Measurements from ENCODE around the gene MPIG6B.
"Not testable (repeated sequence)": the region's sequence is repeated elsewhere in the genome, so short reads cannot be mapped to it uniquely, and the experiment has no call there.

Gene MPIG6B

DNA sequence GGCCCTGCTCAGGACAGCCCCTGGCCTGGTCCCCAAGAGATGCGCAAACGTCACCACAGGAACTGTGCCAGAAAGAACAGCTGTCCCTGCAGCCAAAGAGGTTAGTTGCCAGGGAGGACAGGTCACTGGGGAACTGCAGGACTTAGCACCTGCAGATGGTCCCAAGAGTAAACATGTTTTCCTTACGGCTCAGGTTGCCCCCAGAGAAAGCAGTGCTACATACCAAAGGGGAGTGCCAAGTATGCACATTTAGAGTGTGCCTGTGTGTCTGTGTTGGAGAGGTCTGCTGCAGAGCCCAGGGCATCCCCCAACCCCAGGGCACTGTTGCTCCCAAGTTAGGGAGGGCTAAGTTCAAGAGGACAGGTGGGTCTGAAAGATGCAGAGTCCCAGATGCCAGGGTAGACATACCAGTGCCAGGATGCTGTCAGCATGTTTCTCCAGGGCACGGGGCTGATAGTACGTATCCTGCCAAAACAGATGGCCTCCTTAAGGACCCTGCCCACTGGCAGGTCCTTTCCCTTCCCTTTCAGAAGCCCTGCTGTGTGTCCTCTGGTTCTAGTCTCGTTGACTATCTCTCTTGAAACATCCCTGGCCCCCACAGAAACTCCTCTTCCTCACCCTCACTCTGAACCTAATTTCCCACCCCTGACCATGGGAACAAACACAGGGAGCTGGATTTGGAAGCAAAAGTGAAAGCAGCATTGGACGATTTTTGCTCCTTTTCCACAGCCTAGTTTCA, 21.3 kb upstream of the MPIG6B start:
- no peak for DNase-seq (ENCODE audit: low spot score)

DNA sequence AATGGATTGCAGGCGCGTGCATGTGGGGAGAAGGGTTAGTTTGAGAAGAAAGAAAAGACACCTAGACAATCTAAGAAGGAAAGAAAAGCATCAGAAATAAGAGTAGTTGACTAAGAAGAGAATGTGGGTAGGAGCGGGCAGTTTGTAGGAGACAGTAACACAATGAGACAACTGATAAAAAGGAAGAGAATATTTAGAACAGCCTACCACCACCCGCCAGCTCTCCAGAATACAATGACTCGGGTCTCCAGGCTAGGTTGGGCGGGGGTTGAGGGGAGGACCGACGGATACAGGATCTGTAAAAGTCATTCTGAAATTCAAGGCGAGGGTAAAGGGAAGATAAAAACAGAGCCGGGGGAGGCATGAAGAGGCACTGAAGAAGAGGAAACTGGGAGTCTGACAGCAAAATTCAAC, 20.8 kb upstream of the MPIG6B start:
- no peak for DNase-seq (ENCODE audit: low spot score)

DNA sequence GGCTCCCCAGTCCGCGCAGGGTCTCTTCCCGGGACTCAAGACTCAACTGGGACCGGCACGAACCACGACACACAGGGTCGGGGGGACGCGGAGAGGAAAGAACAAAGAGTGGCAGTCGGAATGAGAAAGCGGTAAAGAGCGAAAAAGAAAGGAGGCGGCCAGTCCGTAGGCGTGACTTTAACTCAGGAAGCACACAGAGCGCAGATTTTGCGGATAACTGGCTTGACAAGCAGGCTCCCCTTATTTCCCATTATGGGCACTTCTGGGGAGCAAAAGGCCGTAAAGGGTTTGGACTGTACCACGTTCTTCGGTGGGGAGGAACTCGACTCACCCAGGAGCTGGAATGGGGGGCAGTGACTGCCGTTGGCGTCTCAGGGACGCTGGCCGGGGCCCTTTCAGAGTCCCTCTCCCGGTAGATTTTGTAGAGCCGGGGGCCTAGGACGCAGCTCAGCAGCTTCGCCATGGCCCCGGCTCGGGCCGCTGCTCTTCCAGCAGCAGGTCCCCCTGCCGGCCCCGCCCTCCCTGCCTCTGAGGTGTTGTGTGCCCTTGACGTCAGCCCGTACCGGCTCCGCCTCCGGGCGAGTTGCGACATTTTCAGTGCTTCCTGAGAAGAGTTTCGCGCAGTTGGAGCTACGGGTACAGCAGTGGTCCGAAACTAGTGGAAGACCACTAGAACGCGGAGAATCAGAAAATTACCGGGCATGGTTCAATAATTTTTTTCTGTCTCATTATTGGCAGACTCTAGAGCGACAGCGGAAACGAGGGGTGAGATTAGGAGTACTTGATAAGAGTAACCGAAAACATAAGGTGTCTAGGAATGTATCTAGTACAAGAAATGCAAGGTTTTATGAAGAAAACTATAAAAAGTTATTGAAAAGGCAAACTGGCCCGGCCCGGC, 20.1 kb upstream of the MPIG6B start, which contains the start of gene ABHD16A:
Gene ABHD16A, minus strand, starts transcription at position 506 of the 898 bp plus-strand sequence. Its CDS starts 43 bp downstream, at position 463.
- DNase-seq (ENCODE audit: low spot score), result peak; percentile 99

DNA sequence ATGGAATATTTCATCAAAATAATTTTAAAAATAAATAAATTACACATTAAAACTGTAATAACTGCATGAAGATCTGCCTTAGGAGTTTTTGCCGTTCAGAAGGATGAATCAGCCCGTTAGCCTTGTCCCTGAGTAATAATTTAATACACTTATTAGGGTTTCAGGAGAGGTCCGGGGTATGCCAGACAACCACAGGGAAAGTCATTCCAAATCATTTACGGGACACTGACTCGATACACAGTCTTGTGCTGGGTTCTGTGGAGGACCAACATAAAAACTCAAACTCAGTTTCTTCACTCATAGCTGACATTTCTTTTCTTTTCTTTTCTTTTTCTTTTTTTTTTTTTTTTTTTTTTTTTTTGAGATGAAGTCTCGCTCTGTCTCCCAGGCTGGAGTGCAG, 17.2 kb upstream of the MPIG6B start:
- no peak for DNase-seq (ENCODE audit: low spot score)

DNA sequence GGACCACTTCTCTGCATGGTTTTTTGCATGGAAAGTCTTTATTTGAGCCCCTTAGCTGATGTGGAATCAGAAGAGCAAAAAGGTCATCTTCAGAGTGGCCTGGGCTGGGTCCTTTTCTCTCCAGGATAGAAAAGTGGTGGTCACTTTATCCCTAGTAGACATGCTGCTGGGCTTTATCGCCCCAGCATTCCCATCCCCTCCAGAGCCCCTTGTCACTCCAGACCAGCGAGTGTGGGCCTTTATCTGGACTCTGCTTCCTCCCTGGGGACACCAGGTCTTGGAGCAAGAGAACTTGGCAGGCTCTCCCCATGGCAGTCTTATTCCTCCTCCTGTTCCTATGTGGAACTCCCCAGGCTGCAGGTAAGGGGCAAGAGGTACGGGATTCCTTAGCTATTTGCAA, 16.6 kb upstream of the MPIG6B start, which contains the start of gene LY6G6F:
Gene LY6G6F, plus strand, starts transcription at position 268 of the 400 bp plus-strand sequence. Its CDS starts 41 bp downstream, at position 309.
- no peak for DNase-seq (ENCODE audit: low spot score)

DNA sequence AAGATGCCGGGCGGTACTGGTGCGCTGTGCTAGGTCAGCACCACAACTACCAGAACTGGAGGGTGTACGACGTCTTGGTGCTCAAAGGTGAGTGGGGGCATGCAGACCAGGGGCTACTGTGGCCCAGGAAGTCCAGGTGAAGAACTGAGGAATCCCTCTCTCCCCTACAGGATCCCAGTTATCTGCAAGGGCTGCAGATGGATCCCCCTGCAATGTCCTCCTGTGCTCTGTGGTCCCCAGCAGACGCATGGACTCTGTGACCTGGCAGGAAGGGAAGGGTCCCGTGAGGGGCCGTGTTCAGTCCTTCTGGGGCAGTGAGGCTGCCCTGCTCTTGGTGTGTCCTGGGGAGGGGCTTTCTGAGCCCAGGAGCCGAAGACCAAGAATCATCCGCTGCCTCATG, 15.5 kb upstream of the MPIG6B start:
- DNase-seq (ENCODE audit: low spot score), result no peak

DNA sequence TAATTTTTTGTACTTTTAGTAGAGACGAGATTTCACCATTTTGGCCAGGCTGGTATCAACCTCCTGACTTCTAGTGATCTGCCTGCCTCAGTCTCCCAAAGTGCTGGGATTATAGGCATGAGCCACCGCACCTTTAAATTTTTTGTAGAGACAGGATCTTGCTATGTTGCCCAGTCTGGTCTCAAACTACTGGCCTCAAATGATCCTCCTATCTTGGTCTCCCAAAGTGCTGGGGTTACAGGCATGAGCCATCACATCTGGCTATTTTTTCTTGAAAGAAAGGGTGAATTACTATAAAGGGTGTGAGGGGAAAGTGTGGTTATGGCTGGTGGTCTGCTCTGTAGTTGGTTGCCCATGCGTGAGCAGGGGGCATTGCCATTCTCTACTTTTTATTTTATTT, 14.9 kb upstream of the MPIG6B start:
- no peak for DNase-seq (ENCODE audit: low spot score)

DNA sequence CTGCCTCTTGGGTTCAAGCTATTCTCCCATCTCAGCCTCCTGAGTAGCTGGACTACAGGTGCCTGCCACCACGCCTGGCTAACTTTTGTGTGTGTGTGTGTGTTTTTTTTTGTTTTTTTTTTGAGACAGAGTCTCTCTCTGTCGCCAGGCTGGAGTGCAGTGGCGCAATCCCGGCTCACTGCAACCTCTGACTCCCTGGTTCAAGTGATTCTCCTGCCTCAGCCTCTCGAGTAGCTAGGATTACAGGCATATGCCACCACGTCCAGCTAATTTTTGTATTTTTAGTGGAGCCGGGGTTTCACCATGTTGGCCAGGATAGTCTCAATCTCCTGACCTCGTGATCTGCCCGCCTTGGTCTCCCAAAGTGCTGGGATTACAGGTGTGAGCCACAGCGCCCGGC, 14.0 kb upstream of the MPIG6B start:
- not testable (repeated sequence) for DNase-seq (ENCODE audit: low spot score)

DNA sequence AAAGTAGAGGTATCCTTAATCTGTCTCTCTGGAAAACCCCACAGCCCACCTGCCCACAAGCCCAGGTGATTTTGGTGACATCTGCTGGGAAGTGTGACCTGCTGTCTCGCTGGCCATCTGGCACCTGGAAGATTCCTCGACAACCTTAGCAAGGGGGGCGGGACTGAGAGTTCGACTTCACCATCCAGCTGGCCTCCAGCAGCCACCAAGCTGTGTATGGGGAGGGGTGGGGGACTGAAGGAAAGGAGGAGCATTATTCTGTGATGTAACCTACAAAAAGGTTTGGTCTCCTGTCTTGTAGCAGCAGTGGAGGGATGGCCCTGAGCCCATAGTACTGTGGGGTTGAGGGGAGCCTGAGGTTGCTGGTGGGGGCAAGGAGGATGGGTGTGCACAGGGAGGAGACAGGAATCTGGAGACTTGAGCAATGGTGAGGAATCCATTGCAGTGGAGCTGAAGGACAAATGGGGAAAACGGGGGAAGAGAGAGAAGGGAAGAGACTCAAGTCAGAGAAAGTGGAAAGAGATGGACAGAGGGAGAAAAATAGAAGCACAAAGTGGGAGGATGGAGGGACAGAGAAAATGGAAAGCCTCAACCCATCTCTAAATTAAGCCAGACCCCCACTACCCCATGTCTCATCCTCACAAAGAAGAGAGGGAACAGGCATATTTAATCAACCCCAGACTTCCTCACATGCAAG, 12.5 kb upstream of the MPIG6B start:
- no peak for DNase-seq (ENCODE audit: low spot score)

DNA sequence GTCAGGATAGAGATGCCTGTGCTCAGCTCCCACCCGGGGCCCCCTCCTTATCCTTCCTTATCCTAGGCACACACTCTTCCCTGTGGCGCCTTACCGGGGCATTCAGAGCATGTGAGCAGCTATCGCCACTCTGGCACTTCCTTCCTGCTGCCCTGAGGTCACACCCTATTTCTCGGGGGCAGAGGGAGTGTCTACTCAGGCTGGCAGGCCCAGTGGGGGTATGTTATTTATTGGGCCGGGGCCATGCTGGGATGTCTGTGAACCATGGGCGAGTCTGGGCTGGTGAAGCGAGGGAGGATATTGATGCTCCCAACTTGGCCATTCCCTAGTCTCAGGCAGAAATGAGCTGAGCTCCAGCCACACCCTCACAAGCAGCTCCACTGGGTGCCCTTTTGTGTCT, 11.9 kb upstream of the MPIG6B start:
- no peak for DNase-seq (ENCODE audit: low spot score)

DNA sequence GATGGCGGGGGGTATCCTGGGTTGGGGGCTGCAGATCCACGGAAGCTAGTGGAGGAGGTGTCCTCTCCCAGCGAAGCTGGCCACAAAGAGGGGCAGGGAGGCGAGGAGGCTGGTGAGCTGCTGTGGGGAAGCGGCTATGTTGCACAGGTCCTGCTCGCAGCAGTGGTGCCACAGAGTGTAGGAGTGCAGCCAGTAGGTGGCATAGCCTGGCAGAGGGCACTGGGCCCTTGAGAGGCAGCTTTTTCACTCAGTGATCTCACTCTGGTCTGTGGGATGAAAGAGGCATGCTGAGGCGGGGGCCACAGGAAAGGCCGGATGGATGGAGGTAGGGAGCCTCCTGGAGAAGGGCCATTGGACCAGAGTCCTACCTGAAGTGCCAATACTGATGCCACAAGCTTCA, 10.9 kb upstream of the MPIG6B start:
- no peak for DNase-seq (ENCODE audit: low spot score)

DNA sequence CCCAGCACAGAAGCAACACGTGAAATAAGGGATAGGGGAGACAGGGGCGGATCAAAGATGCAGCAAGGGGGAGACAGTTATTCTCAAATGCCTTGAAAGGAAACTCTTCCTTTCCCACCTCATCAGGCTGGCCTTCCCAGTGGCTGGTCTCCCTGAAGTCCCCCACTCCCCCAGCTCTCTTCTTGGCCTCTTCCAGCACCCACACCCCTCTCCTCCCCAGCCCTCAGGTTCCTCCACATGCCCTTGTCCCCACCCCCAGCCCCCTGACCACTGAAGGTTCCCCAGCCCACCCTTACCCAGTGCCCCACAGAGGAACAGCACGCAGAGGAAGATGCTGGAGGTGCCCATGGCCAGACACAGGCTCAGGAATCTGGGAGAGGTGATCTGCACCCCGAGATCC, 9.7 kb upstream of the MPIG6B start:
- no peak for DNase-seq (ENCODE audit: low spot score)

DNA sequence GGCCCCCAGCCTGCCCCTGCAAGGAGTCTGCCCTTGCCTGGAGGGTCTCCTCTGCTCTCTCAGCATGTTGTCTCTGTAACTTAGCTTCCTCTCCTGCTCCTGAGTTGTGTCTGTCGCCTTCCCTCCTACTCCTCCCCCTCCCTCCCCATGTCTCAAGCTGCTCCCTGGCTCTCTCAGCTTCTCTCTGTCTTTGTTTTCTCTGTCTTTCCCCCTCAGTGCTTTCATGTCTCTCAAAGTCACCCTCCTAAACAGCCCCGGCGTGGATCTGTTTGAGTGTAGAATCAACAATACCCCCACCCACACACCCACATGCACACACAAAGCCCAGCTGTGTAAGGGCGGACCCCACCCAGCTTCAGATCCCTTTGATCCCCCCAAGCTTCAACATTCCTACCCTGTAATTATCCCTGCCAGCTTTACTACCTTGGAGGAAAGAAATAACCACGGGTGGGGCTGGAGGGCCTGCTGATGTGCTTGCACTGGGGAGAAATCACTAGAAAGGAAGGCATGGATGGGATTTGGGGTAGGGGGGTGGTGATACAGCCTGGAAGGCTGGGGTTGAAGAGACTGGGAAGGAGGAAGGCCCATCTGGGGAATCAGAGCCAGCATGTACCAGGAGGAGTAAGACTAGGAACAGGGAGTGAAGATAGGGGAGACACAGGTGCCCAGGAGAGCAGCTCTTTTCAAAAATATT, 9.0 kb upstream of the MPIG6B start:
- DNase-seq (ENCODE audit: low spot score), result no peak

DNA sequence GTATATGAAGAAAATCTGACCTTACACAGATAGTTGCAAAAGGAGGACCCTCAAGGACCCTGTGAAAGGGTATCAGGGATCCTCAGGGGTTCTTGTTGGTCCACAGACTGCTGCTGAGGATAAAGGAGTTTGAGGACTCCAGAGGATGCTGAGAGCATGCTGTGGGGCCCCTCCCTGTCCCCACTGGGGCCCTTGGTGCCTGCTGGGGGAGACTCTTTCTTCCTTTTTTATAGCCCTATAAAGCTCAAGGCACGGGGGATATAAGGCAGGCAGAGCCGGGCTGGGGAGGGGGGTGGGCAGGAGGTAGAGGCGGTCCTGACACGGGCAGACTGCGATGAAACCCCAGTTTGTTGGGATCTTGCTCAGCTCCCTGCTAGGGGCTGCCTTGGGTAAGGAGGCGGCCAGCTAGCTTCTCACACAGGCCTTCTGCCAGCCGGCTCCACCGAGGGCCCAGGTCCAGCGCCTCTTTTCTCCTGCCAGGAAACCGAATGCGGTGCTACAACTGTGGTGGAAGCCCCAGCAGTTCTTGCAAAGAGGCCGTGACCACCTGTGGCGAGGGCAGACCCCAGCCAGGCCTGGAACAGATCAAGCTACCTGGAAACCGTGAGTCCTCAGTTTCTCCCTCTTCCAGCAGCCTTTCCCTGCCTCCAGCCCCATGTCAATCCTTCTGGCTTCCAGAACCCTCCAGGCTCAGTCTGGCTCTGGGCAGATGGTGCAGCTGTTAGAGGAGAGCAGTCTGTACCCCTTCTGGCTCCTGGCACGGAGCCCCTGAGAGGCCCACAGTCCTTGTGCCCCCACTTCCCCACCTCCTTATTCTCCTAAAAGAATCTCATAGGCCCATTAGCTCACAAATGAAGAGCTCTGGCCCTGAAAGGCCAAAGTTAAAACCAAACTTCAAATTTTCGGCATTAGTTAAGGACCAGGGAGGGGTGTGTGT, 7.9 kb upstream of the MPIG6B start, which contains the start of gene LY6G6D:
Gene LY6G6D, plus strand, starts transcription at position 327 of the 937 bp plus-strand sequence. Its CDS starts 8 bp downstream, at position 335.
- no peak for DNase-seq (ENCODE audit: low spot score)

DNA sequence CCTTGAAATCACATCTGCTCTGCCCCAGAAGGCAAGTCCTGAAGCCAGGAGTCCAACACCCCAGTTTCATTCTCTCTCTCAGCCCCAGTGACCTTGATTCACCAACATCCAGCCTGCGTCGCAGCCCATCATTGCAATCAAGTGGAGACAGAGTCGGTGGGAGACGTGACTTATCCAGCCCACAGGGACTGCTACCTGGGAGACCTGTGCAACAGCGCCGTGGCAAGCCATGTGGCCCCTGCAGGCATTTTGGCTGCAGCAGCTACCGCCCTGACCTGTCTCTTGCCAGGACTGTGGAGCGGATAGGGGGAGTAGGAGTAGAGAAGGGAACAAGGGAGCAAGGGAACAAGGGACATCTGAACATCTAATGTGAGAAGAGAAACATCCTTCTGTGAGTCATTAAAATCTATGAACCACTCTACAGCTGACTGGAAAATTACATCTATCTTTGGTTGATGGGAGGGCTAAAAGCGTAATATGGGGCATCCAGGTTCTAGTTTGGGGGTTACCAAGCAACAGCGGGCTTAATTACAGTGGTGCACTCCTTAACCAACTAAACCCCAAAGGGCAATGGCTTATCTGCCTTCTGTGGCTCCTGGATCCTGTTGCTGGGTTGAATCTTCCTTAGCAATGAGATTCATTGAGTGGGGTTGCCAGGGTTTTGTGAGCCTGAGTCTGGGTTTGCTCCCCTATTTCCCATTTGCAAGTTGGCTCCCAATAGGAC, 5.5 kb upstream of the MPIG6B start:
- no peak for DNase-seq (ENCODE audit: low spot score)

DNA sequence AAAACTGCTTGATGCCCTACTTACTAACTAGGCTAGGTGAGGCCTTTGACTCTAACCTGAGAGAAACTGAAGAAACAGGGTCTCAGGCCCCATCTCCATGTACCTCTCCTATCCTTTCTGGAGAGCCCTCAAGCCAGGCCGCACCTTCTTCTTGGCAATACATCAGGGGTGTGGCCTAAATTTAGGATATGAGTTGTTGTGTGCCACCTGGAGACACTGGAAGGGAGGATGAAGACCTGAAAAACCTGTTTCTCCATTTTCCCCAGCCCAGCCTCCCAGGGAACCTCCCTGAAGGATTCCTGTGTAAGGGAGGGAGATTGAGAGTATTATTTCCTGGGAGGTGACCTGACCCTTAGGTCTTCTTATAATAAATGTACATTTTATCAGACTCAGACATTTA, 4.9 kb upstream of the MPIG6B start:
- no peak for DNase-seq (ENCODE audit: low spot score)

DNA sequence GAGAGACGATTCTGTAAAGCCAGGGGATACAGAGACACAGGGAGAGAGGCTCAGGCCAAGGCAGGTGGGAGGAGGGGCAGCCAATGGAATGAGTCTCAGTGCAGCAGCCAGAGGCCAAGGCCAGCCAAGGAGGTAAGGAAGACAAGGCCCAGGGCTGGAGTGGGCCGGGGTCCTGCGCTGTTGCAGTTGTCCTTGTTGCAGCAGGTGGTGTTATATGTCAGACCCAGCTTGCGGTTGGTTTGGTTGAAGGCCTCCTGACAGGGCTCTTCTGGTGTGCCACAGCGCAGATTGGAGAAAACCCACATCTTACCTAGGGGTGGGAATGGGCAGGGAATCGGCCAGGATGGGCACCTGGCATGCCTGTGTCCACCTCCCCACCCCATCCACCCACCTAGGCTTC, 4.2 kb upstream of the MPIG6B start:
- DNase-seq (ENCODE audit: low spot score), result no peak

DNA sequence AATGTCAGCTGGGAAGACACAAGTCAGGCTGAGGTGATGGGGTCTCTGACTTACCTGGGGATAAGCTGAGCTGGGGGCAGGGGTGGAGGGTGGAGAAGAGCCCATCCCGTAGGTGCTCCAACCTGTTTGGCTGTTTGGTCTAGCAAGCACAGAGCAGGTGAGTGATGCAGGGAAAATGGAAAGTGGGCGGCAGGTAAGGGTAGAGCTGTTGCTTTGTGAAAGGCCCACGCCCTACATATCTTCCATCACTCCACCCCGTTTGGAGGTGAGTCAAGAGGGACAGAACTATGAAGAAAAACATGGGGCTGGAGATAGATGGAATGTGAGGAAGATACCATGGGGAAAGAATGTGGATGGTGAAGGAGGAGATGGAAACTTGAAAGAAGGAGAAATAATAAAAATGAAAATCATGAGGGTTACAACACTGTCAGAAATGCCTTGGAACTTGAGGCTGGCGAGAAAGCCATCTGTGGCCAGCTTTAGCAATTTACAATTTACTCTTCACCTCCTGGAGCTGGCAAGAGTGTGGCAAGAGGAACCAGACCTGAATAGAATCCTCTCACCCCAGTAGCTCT, 2.9 kb upstream of the MPIG6B start:
- no peak for DNase-seq (ENCODE audit: low spot score)

DNA sequence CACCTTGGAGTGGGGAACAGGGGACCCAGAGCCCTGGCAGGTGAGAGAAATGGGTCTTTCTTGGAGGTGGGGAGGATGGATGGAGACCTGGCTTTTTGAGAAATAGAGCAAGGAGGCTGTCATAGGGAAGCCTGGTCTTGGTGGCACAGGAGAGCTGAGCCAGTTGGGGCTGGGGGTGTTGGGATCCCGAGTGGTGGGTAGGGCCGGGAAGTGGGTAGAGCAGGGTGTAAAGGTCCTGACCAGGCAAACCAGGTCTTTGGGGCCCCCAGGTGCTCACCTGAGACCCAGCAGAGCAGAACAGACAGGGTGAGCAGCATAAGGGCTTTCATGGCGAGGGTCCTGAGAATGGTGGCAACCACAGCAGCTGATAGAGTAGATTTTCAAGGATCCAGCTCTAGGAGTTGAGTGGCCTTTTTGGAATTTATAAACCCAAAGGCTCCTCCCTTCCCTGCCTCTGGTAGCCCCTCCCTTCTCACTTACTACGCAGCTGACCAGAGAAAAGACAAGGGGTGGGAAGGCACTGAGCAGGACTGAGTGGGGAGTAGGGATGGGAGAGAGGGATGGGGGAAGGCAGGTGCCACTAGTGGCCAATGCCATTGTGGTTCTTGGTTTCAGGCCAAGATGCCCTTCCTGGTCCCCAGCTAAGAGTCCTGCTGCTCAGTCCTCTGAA, 1.7 kb upstream of the MPIG6B start, which contains the start of gene LY6G6C:
Gene LY6G6C, minus strand, starts transcription at position 396 of the 670 bp plus-strand sequence. Its CDS starts 67 bp downstream, at position 329.
- no peak for DNase-seq (ENCODE audit: low spot score)
